Measurements from ENCODE around the gene BCLAF1. TPM values are rescaled to one million over a fixed set of nuclear protein-coding genes. Genes with fewer than 3 reads are reported as not detected.

BCLAF1 gene
- polyA plus RNA-seq, 1 donor (not counting 4 experiments of a cell fraction or from before 2014, with no cell fraction given): 80.3 TPM

DNA sequence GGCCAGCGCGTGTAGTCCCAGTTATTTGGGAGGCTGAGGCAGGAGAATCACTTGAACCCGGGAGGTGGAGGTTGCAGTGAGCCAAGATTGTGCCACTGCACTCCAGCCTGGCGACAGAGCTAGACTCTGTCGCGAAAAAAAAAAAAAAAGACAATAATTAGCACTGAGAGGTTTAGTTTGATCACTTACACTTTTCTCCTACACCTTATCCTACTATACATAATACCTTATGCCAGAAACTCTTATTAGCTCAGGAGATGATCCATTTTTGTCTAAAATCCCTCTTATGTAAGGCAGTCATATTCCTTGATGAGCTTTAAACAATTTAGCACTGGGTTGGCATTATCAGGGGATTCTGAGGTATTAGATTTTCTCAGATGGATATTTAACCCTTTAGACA is 35.9 kb downstream of the BCLAF1 start:
- peaks cover 10% of the 10 kb centered on the region for H3K4me1 ChIP-seq (ENCODE audit: control insufficient read depth, extremely low read depth, insufficient read depth, low read length)
- no peak overlapping the region for H3K4me2 ChIP-seq (ENCODE audit: control insufficient read depth, extremely low read depth, insufficient read depth, low read depth, low read length)
- no peaks in the 10 kb centered on the region for H3K9me3 ChIP-seq (ENCODE audit: control insufficient read depth, low read depth, low read length)
- H2AFZ ChIP-seq (ENCODE audit: control insufficient read depth, low read length): no peak overlapping the region
- H3K79me2 ChIP-seq (ENCODE audit: control insufficient read depth, insufficient read depth, low read length): peaks cover 10% of the 10 kb centered on the region
- peaks cover 3 to 4% of the 10 kb centered on the region in 2 experiments for H3K36me3 ChIP-seq (ENCODE audit: control insufficient read depth in 2 of 2, extremely low read depth in 1 of 2, insufficient read depth in 2 of 2, low read length in 2 of 2)
- no peaks in the 10 kb centered on the region for H3K27me3 ChIP-seq (ENCODE audit: control insufficient read depth, extremely low read depth, insufficient read depth, low read length)
- FAIRE-seq (no peak), DNase-seq (ENCODE audit: low read depth, low spot score) (no peak)
- H3K9me1 ChIP-seq (ENCODE audit: control insufficient read depth, extremely low read depth, insufficient read depth, low read length): no peaks in the 10 kb centered on the region
- TF ChIP-seq, protein P1, sequence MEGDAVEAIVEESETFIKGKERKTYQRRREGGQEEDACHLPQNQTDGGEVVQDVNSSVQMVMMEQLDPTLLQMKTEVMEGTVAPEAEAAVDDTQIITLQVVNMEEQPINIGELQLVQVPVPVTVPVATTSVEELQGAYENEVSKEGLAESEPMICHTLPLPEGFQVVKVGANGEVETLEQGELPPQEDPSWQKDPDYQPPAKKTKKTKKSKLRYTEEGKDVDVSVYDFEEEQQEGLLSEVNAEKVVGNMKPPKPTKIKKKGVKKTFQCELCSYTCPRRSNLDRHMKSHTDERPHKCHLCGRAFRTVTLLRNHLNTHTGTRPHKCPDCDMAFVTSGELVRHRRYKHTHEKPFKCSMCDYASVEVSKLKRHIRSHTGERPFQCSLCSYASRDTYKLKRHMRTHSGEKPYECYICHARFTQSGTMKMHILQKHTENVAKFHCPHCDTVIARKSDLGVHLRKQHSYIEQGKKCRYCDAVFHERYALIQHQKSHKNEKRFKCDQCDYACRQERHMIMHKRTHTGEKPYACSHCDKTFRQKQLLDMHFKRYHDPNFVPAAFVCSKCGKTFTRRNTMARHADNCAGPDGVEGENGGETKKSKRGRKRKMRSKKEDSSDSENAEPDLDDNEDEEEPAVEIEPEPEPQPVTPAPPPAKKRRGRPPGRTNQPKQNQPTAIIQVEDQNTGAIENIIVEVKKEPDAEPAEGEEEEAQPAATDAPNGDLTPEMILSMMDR (optimal IDR thresholded peaks at IDR 0.05 in 1 of 3, IDR thresholded peaks at IDR 0.05 in 1 of 3, conservative IDR thresholded peaks at IDR 0.05 in 1 of 3; ENCODE audit: extremely low read depth in 1 of 3, insufficient read depth in 2 of 3, low read length in 3 of 3): no peak
- TF ChIP-seq EZH2 (IDR thresholded peaks at IDR 0.05; ENCODE audit: low read length): no peak
- no peak overlapping the region for H3K4me3 ChIP-seq (ENCODE audit: control insufficient read depth in 2 of 3, extremely low read depth in 1 of 3, insufficient read depth in 2 of 3, low read depth in 1 of 3, low read length in 3 of 3)
- dilution Hi-C loops (cut with MboI; ENCODE audit: extremely low pct_ligation_motif_present, low sequenced_read_pairs): no loop called here
- H3K27ac ChIP-seq (ENCODE audit: control insufficient read depth, insufficient read depth, low read length): no peak overlapping the region
- H3K9ac ChIP-seq (ENCODE audit: control insufficient read depth, extremely low read depth, insufficient read depth, low read length): no peak overlapping the region
- H4K20me1 ChIP-seq (ENCODE audit: control insufficient read depth, extremely low read depth, insufficient read depth, low read length): no peaks in the 10 kb centered on the region

DNA sequence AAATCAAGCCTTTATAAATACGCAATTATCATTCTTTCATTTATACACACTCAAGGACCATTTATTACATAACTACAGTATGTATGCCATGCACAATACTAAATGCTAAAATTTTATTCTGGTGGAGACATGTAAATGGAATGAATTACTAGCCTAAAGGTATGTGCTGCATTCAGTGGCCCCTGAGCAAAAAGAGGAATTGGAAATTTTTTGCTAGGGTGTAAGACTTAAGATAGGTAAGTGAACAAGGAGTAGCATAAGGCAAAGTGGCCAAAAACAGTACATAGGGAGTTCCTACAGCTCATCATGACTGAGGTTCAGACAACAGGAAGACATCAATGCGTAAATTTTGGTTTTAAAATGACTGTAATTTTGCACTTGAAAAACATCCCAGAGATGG is 37.2 kb downstream of the BCLAF1 start:
- no peak overlapping the region for H3K4me2 ChIP-seq (ENCODE audit: control insufficient read depth, extremely low read depth, insufficient read depth, low read depth, low read length)
- H3K4me1 ChIP-seq (ENCODE audit: control insufficient read depth, extremely low read depth, insufficient read depth, low read length): peaks cover 11% of the 10 kb centered on the region
- no peak overlapping the region for H2AFZ ChIP-seq (ENCODE audit: control insufficient read depth, low read length)
- H3K27me3 ChIP-seq (ENCODE audit: control insufficient read depth, extremely low read depth, insufficient read depth, low read length): no peaks in the 10 kb centered on the region
- no peaks in the 10 kb centered on the region for H3K9me1 ChIP-seq (ENCODE audit: control insufficient read depth, extremely low read depth, insufficient read depth, low read length)
- H3K9ac ChIP-seq (ENCODE audit: control insufficient read depth, extremely low read depth, insufficient read depth, low read length): no peak overlapping the region
- no peak for DNase-seq (ENCODE audit: low read depth, low spot score)
- dilution Hi-C loops (cut with MboI; ENCODE audit: extremely low pct_ligation_motif_present, low sequenced_read_pairs): no loop called here
- H4K20me1 ChIP-seq (ENCODE audit: control insufficient read depth, extremely low read depth, insufficient read depth, low read length): no peaks in the 10 kb centered on the region
- no peak overlapping the region for H3K4me3 ChIP-seq (ENCODE audit: control insufficient read depth in 2 of 3, extremely low read depth in 1 of 3, insufficient read depth in 2 of 3, low read depth in 1 of 3, low read length in 3 of 3)
- H3K79me2 ChIP-seq (ENCODE audit: control insufficient read depth, insufficient read depth, low read length): peaks cover 10% of the 10 kb centered on the region
- no peak for FAIRE-seq
- peaks cover 2 to 3% of the 10 kb centered on the region in 2 experiments for H3K36me3 ChIP-seq (ENCODE audit: control insufficient read depth in 2 of 2, extremely low read depth in 1 of 2, insufficient read depth in 2 of 2, low read length in 2 of 2)
- H3K9me3 ChIP-seq (ENCODE audit: control insufficient read depth, low read depth, low read length): no peaks in the 10 kb centered on the region
- no peak overlapping the region for H3K27ac ChIP-seq (ENCODE audit: control insufficient read depth, insufficient read depth, low read length)
- TF ChIP-seq, protein P1 (optimal IDR thresholded peaks at IDR 0.05 in 1 of 3, IDR thresholded peaks at IDR 0.05 in 1 of 3, conservative IDR thresholded peaks at IDR 0.05 in 1 of 3; ENCODE audit: extremely low read depth in 1 of 3, insufficient read depth in 2 of 3, low read length in 3 of 3): no peak
- no peak for TF ChIP-seq EZH2 (IDR thresholded peaks at IDR 0.05; ENCODE audit: low read length)

All from keratinocyte (primary cell).